HepG2 (cell line): Measurements from ENCODE around the gene PC.

ENCODE experiments used
- CREB1 ChIP-seq, 2 experiments: fragments of 450-650 bp in 1 of 2; IDR thresholded peaks; 2 replicates each; pipeline ENCODE4 v1.6.1; 2016 to 2017; ENCODE audit warnings: control low read depth in 1 of 2, mild to moderate bottlenecking in 1 of 2, missing compliant biosample characterization in 1 of 2, missing genetic modification characterization in 1 of 2
- EZH2 ChIP-seq: conservative IDR thresholded peaks from 2 replicates; pipeline ENCODE4 v1.6.1; 2012; ENCODE audit warnings: mild to moderate bottlenecking, low read depth, low read length, moderate library complexity
- ISL2 ChIP-seq: sonication (generic); formaldehyde crosslinking; IDR thresholded peaks from 2 replicates; pipeline ENCODE4 v1.5.0; 2020; ENCODE audit warnings: missing genetic modification reagents
- MXI1 ChIP-seq: IDR thresholded peaks from 3 replicates; pipeline ENCODE4 v1.6.1; 2012; ENCODE audit warnings: low read depth, low read length, inconsistent platforms, borderline replicate concordance
- POLR2A ChIP-seq, 2 experiments: IDR thresholded peaks; 2 replicates each; pipeline ENCODE4 v1.6.1; 2011; ENCODE audit warnings: low read depth in 2 of 2, low read length in 2 of 2, mild to moderate bottlenecking in 1 of 2, moderate library complexity in 1 of 2; ENCODE audit not compliant: insufficient read depth in 1 of 2
- PRDM4 ChIP-seq: sonication (generic); formaldehyde crosslinking; IDR thresholded peaks from 2 replicates; pipeline ENCODE4 v1.9.0; 2021; ENCODE audit warnings: missing genetic modification reagents, borderline replicate concordance
- RELA ChIP-seq: sonication (generic); formaldehyde crosslinking; IDR thresholded peaks from 2 replicates; pipeline ENCODE4 v1.4.0; 2020; ENCODE audit warnings: missing genetic modification reagents
- SP1 ChIP-seq, 2 experiments: fragments of 450-650 bp in 1 of 2; sonication (generic) in 1 of 2; formaldehyde crosslinking in 1 of 2; IDR thresholded peaks; 2 replicates each; pipeline versions ENCODE4 v1.4.0 to v1.6.1; 2016 to 2020; ENCODE audit warnings: missing genetic modification reagents in 1 of 2
- TP53 ChIP-seq: sonication (generic); formaldehyde crosslinking; conservative IDR thresholded peaks from 2 replicates; pipeline ENCODE4 v1.4.0; 2020; ENCODE audit warnings: missing genetic modification reagents
- ZNF335 ChIP-seq: sonication (generic); formaldehyde crosslinking; IDR thresholded peaks from 2 replicates; pipeline ENCODE4 v1.4.0; 2020; ENCODE audit warnings: missing genetic modification reagents

GRCh38 chr11:66861038-66861773 is 97.0 kb downstream of the PC start:
- TF ChIP-seq RELA (CRISPR knock-in tag) = no peak
- no peak for TF ChIP-seq TP53 (CRISPR knock-in tag)
- TF ChIP-seq MXI1 = no peak
- no peak for TF ChIP-seq SP1 (IDR thresholded peaks at IDR 0.05)
- no peak for TF ChIP-seq SP1 (CRISPR knock-in tag; IDR thresholded peaks at IDR 0.05)
- no peak for TF ChIP-seq PRDM4 (CRISPR knock-in tag)
- no peak for TF ChIP-seq EZH2
- no peak for TF ChIP-seq ISL2 (CRISPR knock-in tag)
- no peak; a peak in 1 of 4 replicates for TF ChIP-seq POLR2A (IDR thresholded peaks at IDR 0.05; ENCODE audit: insufficient read depth in 1 of 2, low read depth in 2 of 2, low read length in 2 of 2)
- TF ChIP-seq CREB1 (IDR thresholded peaks at IDR 0.05) = no peak
- no peak for TF ChIP-seq CREB1 (CRISPR knock-in tag; IDR thresholded peaks at IDR 0.05)
- TF ChIP-seq ZNF335 = no peak
